Pons (tissue), 1 donor: Measurements from ENCODE around the gene DDX23.

Source experiments
- DNase-seq: peaks from one replicate; pipeline ENCODE4 v3.0.0-alpha.2; 2016; ENCODE audit warnings: low spot score

DDX23 gene

GRCh38 chr12:48823281-48823680 is 28.7 kb downstream of the DDX23 start:
- no peak for DNase-seq

GRCh38 chr12:48822711-48823110 is 29.3 kb downstream of the DDX23 start:
- no peak for DNase-seq

GRCh38 chr12:48822139-48822538 is 29.8 kb downstream of the DDX23 start:
- DNase-seq, result no peak

GRCh38 chr12:48819986-48820725 is 31.8 kb downstream of the DDX23 start:
- no peak for DNase-seq

- no peak for DNase-seq
Observed at GRCh38 chr12:48818831-48819590, 33.0 kb downstream of the DDX23 start.

GRCh38 chr12:48817873-48818830 is 33.8 kb downstream of the DDX23 start, which contains the start of gene CACNB3:
TSS of gene CACNB3 (plus strand) at chr12:48818496. CDS start at chr12:48818930, 434 bp downstream.
- no peak for DNase-seq

GRCh38 chr12:48816143-48816854 is 35.7 kb downstream of the DDX23 start:
- DNase-seq, result no peak

- peak; percentile 63 for DNase-seq
Observed at GRCh38 chr12:48815126-48816110, 36.5 kb downstream of the DDX23 start.

- peak; percentile 44 for DNase-seq
Observed at GRCh38 chr12:48814262-48815125, 37.5 kb downstream of the DDX23 start.

- DNase-seq, result no peak
Observed at GRCh38 chr12:48813465-48814261, 38.3 kb downstream of the DDX23 start.

- no peak for DNase-seq
Observed at GRCh38 chr12:48812389-48812788, 39.6 kb downstream of the DDX23 start.

GRCh38 chr12:48811437-48812090 is 40.4 kb downstream of the DDX23 start:
- DNase-seq, result no peak

- no peak for DNase-seq
Observed at GRCh38 chr12:48810903-48811431, 41.0 kb downstream of the DDX23 start.

GRCh38 chr12:48807981-48808380 is 44.0 kb downstream of the DDX23 start:
- no peak for DNase-seq

GRCh38 chr12:48803675-48804074 is 48.3 kb downstream of the DDX23 start:
- no peak for DNase-seq

- no peak for DNase-seq
Observed at GRCh38 chr12:48800971-48801370, 51.0 kb downstream of the DDX23 start.

GRCh38 chr12:48800457-48800856 is 51.5 kb downstream of the DDX23 start:
- no peak for DNase-seq

GRCh38 chr12:48796976-48797375 is 55.0 kb downstream of the DDX23 start:
- DNase-seq, result no peak
